ENCODE results near the gene GAL3ST1.

DNA sequence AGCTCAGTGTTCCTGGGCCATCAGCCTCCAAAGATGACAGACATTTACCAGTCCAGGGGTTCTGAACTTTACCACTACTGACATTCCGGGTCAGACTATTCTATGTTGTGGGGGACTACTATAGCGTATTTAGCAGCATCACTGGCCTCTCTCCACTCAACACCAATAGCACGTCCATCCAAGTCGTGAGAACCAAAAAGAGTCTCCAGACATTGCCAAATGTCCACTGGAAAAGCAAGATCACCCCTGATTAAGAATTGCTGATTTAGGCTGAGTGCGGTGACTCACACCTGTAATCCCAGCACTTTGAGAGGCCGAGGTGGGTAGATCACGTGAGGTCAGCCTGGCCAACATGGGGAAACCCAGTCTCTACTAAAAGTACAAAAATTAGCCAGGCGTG lies 11.9 kb upstream of the GAL3ST1 start:
- TF ChIP-seq CTCF (IDR thresholded peaks at IDR 0.05) (no peak), ELF1 (IDR thresholded peaks at IDR 0.05) (no peak)
